ENCODE data around the gene PRTG. TPM values are rescaled to one million over a fixed set of nuclear protein-coding genes. Genes with fewer than 3 reads are reported as not detected.
"Not testable (repeated sequence)": the region's sequence is repeated elsewhere in the genome, so short reads cannot be mapped to it uniquely, and the experiment has no call there.

PRTG gene
- total RNA-seq, 1 donor from 2014 or later: 19.4 TPM

GRCh38 chr15:55700876-55701275, 42.1 kb downstream of the PRTG start:
- Mint-ChIP-seq H3K9me3 (ENCODE audit: unreplicated experiment) (peaks cover 5% of the 10 kb centered on the region), H3K27me3 (ENCODE audit: unreplicated experiment) (no peaks in the 10 kb centered on the region), H3K4me1 (ENCODE audit: low read depth, unreplicated experiment) (peaks cover 17% of the 10 kb centered on the region), H3K4me3 (ENCODE audit: unreplicated experiment) (no peak overlapping the region), H3K27ac (ENCODE audit: unreplicated experiment) (no peak overlapping the region), H3K36me3 (ENCODE audit: unreplicated experiment) (no peaks in the 10 kb centered on the region)
- no peak for TF ChIP-seq CTCF (IDR thresholded peaks at IDR 0.05; ENCODE audit: partially characterized antibody, unreplicated experiment)
- no peak for DNase-seq

GRCh38 chr15:55698653-55699052, 44.3 kb downstream of the PRTG start:
- TF ChIP-seq CTCF (IDR thresholded peaks at IDR 0.05; ENCODE audit: partially characterized antibody, unreplicated experiment): no peak
- Mint-ChIP-seq H3K4me1 (ENCODE audit: low read depth, unreplicated experiment) (peaks cover 24% of the 10 kb centered on the region), H3K36me3 (ENCODE audit: unreplicated experiment) (no peaks in the 10 kb centered on the region), H3K27ac (ENCODE audit: unreplicated experiment) (no peak overlapping the region), H3K4me3 (ENCODE audit: unreplicated experiment) (no peak overlapping the region), H3K27me3 (ENCODE audit: unreplicated experiment) (peaks cover 5% of the 10 kb centered on the region), H3K9me3 (ENCODE audit: unreplicated experiment) (peaks cover 5% of the 10 kb centered on the region)
- DNase-seq: no peak

DNA sequence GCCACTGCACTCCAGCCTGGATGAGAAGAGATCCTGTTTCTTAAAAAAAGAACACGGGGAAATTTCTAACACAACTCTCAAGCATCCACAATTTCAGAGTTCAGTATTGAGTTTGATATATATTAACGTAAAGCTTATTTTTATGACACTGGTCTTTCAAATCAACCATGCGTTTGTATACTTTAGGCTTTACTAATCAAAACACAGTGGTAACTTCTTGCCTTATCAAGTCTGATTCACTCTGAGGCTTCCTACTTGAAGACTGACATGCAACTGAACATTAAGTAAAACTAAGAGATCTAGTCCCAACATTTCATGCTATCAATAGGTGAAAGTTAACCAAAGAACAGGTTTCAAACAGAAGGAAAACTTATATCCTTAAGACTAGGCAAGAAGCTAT, 46.7 kb downstream of the PRTG start:
- no peak for DNase-seq
- Mint-ChIP-seq H3K27ac (ENCODE audit: unreplicated experiment) (no peak overlapping the region), H3K27me3 (ENCODE audit: unreplicated experiment) (peaks cover 5% of the 10 kb centered on the region), H3K36me3 (ENCODE audit: unreplicated experiment) (no peaks in the 10 kb centered on the region), H3K4me1 (ENCODE audit: low read depth, unreplicated experiment) (peaks cover 13% of the 10 kb centered on the region), H3K4me3 (ENCODE audit: unreplicated experiment) (no peak overlapping the region), H3K9me3 (ENCODE audit: unreplicated experiment) (peaks cover 2% of the 10 kb centered on the region)
- TF ChIP-seq CTCF (IDR thresholded peaks at IDR 0.05; ENCODE audit: partially characterized antibody, unreplicated experiment): no peak

DNA sequence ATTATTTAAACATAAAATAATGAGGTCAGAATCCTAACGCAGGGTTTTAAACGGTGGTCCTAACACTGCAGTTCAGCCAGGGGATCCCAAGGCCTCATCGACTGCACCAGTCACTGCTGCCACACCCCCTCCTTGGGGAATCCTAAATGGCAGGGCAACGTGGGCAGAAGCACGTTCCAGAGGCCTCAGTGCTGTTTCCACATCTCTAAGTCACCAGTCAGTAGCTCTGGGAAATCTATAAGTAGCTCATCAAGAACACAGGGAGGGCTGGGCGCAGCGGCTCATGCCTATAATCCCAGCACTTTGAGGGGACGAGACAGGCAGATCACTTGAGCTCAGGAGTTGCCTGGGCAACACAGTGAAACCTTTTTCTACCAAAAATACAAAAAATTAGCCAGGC, 47.5 kb downstream of the PRTG start:
- peak; percentile 65 for DNase-seq
- TF ChIP-seq CTCF (IDR thresholded peaks at IDR 0.05; ENCODE audit: partially characterized antibody, unreplicated experiment): no peak
- H3K36me3 Mint-ChIP-seq (ENCODE audit: unreplicated experiment): no peaks in the 10 kb centered on the region
- peaks cover 13% of the 10 kb centered on the region for H3K4me1 Mint-ChIP-seq (ENCODE audit: low read depth, unreplicated experiment)
- peaks cover 5% of the 10 kb centered on the region for H3K27me3 Mint-ChIP-seq (ENCODE audit: unreplicated experiment)
- H3K27ac Mint-ChIP-seq (ENCODE audit: unreplicated experiment): no peak overlapping the region
- peaks cover 2% of the 10 kb centered on the region for H3K9me3 Mint-ChIP-seq (ENCODE audit: unreplicated experiment)
- H3K4me3 Mint-ChIP-seq (ENCODE audit: unreplicated experiment): no peak overlapping the region

- DNase-seq: no peak
- peaks cover 13% of the 10 kb centered on the region for H3K4me1 Mint-ChIP-seq (ENCODE audit: low read depth, unreplicated experiment)
- H3K27me3 Mint-ChIP-seq (ENCODE audit: unreplicated experiment): peaks cover 5% of the 10 kb centered on the region
- no peaks in the 10 kb centered on the region for H3K9me3 Mint-ChIP-seq (ENCODE audit: unreplicated experiment)
- H3K4me3 Mint-ChIP-seq (ENCODE audit: unreplicated experiment): peak overlapping the region; percentile 30
- peak overlapping the region; percentile 33 for H3K27ac Mint-ChIP-seq (ENCODE audit: unreplicated experiment)
- H3K36me3 Mint-ChIP-seq (ENCODE audit: unreplicated experiment): no peaks in the 10 kb centered on the region
- TF ChIP-seq CTCF (IDR thresholded peaks at IDR 0.05; ENCODE audit: partially characterized antibody, unreplicated experiment): no peak
These were observed 48.3 kb downstream of the PRTG start for GRCh38 chr15:55694652-55695150.

DNA sequence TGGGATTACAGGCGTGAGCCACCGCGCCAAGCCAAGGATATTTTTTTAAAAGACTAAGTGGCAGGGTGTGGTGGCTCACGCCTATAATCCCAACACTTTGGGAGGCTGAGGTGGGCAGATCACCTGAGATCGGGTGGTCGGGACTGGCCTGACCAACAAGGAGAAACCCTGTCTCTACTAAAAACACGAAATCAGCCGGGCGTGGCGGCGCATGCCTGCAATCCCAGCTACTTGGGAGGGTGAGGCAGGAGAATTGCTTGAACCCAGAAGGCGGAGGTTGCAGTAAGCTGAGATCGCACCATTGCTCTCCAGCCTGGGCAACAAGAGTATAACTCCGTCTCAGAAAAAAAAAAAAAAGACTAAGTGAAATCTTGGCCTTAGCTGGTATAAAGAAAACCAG, 49.8 kb downstream of the PRTG start:
- H3K9me3 Mint-ChIP-seq (ENCODE audit: unreplicated experiment); H3K36me3 Mint-ChIP-seq (ENCODE audit: unreplicated experiment); DNase-seq; H3K27ac Mint-ChIP-seq (ENCODE audit: unreplicated experiment); H3K27me3 Mint-ChIP-seq (ENCODE audit: unreplicated experiment); H3K4me3 Mint-ChIP-seq (ENCODE audit: unreplicated experiment): not testable (repeated sequence)
- H3K4me1 Mint-ChIP-seq (ENCODE audit: low read depth, unreplicated experiment): peaks cover 15% of the 10 kb centered on the region

Data from glutamatergic neuron (in vitro differentiated cells).